ENCODE results near the gene HEY2. TPM values are rescaled to one million over a fixed set of nuclear protein-coding genes. Genes with fewer than 3 reads are reported as not detected.

HEY2 gene
- total RNA-seq, 1 experiment from 2014 or later: not detected

DNA sequence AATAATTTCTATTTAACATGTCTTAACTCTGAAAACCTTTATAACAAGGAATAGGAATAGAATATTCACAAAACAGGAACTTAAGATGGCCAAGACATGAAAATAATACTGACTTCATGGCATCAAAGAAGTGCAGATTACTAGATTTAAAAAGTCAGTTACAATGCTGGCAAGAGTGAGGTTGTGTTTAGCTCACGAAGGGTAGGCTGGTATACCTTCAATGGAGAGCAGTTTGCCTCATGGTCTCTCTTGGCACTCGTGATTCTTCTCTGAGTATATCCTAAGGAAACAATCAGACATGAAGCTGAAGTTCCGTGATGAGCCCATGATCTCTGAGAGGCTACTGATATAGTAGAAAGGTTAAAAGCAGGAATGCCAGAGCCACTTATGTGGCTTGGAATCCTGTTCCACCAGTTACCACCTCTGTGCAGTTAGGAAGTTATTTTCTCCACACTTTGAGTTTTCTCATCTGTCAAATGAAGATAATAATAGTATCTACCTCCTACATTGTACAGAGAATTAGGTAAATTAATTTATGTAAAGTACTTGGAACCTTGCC, 48.5 kb downstream of the HEY2 start:
- intact Hi-C loops (cut with micrococcal nuclease; ENCODE audit: unreplicated experiment) (no loop called here), in situ Hi-C loops (cut with HindIII; ENCODE audit: low pct_unique_long_range_greater_than_20kb, low sequenced_read_pairs) (no loop called here)
- H3K4me1 ChIP-seq (ENCODE audit: control insufficient read depth, insufficient read depth, low read length): peaks cover 14% of the 10 kb centered on the region
- H3K27me3 ChIP-seq (ENCODE audit: control insufficient read depth, insufficient read depth, low read length): no peaks in the 10 kb centered on the region
- POLR2A ChIA-PET: no interaction called here
- no peaks in the 10 kb centered on the region for H3K9me3 ChIP-seq (ENCODE audit: control insufficient read depth, insufficient read depth, low read depth, low read length)
- H3K27ac ChIP-seq (ENCODE audit: low read length): no peak overlapping the region
- TF ChIP-seq SIN3A (IDR thresholded peaks at IDR 0.05; ENCODE audit: borderline replicate concordance, insufficient read depth, low read depth, low read length) (no peak), TCF7L2 (IDR thresholded peaks at IDR 0.05; ENCODE audit: low read depth, low read length) (no peak), POLR2AphosphoS5 (IDR thresholded peaks at IDR 0.05; ENCODE audit: low read depth, low read length) (no peak)
- TF ChIP-seq, protein P1, sequence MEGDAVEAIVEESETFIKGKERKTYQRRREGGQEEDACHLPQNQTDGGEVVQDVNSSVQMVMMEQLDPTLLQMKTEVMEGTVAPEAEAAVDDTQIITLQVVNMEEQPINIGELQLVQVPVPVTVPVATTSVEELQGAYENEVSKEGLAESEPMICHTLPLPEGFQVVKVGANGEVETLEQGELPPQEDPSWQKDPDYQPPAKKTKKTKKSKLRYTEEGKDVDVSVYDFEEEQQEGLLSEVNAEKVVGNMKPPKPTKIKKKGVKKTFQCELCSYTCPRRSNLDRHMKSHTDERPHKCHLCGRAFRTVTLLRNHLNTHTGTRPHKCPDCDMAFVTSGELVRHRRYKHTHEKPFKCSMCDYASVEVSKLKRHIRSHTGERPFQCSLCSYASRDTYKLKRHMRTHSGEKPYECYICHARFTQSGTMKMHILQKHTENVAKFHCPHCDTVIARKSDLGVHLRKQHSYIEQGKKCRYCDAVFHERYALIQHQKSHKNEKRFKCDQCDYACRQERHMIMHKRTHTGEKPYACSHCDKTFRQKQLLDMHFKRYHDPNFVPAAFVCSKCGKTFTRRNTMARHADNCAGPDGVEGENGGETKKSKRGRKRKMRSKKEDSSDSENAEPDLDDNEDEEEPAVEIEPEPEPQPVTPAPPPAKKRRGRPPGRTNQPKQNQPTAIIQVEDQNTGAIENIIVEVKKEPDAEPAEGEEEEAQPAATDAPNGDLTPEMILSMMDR (IDR thresholded peaks at IDR 0.05): no peak
- TF ChIP-seq, protein P2, sequence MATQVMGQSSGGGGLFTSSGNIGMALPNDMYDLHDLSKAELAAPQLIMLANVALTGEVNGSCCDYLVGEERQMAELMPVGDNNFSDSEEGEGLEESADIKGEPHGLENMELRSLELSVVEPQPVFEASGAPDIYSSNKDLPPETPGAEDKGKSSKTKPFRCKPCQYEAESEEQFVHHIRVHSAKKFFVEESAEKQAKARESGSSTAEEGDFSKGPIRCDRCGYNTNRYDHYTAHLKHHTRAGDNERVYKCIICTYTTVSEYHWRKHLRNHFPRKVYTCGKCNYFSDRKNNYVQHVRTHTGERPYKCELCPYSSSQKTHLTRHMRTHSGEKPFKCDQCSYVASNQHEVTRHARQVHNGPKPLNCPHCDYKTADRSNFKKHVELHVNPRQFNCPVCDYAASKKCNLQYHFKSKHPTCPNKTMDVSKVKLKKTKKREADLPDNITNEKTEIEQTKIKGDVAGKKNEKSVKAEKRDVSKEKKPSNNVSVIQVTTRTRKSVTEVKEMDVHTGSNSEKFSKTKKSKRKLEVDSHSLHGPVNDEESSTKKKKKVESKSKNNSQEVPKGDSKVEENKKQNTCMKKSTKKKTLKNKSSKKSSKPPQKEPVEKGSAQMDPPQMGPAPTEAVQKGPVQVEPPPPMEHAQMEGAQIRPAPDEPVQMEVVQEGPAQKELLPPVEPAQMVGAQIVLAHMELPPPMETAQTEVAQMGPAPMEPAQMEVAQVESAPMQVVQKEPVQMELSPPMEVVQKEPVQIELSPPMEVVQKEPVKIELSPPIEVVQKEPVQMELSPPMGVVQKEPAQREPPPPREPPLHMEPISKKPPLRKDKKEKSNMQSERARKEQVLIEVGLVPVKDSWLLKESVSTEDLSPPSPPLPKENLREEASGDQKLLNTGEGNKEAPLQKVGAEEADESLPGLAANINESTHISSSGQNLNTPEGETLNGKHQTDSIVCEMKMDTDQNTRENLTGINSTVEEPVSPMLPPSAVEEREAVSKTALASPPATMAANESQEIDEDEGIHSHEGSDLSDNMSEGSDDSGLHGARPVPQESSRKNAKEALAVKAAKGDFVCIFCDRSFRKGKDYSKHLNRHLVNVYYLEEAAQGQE (IDR thresholded peaks at IDR 0.05; ENCODE audit: insufficient read depth in 1 of 2, low read depth in 2 of 2, low read length in 1 of 2): no peak
- no TSS peak for BruUV-seq (replicated peaks)
- CTCF ChIA-PET: no interaction called here
- H3K36me3 ChIP-seq (ENCODE audit: control insufficient read depth, insufficient read depth, low read length): no peaks in the 10 kb centered on the region
- ATAC-seq (no peak), DNase-seq (ENCODE audit: low read depth, low spot score) (no peak)
- H3K4me3 ChIP-seq (ENCODE audit: low read depth in 2 of 2, low read length in 2 of 2): no peak overlapping the region

DNA sequence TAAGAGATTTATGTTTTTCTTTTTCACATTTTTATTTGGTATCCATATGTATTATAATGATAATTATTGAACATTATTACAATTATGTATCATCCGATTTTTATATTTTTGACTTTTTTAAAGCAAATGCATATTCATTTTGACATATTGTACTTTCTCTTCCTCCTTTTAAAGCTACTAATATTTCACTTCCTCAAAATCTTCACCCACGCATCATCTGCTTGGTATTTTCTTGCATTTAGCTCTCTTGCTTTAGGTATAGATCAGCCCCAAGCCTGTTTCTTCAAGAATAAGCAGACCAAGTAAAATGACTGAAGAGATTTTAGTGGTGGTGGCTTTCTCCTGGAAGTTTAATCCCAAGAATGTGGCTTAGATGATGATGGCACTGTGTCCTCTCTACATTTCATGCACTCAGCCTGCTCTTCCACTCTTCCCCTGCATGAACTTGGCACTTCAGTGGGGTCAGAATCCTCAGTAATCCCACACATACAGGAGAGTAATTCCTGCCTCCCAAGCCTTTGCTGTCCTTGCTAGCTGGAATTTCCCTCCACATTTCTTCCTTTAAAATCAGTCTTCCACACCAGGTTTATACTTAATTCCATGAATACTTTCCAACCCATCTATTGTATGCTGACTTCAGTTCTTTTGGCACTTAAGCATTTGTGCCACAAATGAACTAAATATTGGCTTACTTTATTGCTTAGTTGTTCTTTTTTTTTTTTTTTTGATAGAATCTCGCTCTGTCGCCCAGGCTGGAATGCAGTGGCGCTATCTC, 49.5 kb downstream of the HEY2 start:
- H3K27me3 ChIP-seq (ENCODE audit: control insufficient read depth, insufficient read depth, low read length): no peaks in the 10 kb centered on the region
- in situ Hi-C loops (cut with HindIII; ENCODE audit: low pct_unique_long_range_greater_than_20kb, low sequenced_read_pairs) (no loop called here), intact Hi-C loops (cut with micrococcal nuclease; ENCODE audit: unreplicated experiment) (no loop called here)
- no peak overlapping the region for H3K27ac ChIP-seq (ENCODE audit: low read length)
- POLR2A ChIA-PET: no interaction called here
- no peaks in the 10 kb centered on the region for H3K9me3 ChIP-seq (ENCODE audit: control insufficient read depth, insufficient read depth, low read depth, low read length)
- H3K4me3 ChIP-seq (ENCODE audit: low read depth in 2 of 2, low read length in 2 of 2): no peak overlapping the region
- peaks cover 4% of the 10 kb centered on the region for H3K4me1 ChIP-seq (ENCODE audit: control insufficient read depth, insufficient read depth, low read length)
- no TSS peak for BruUV-seq (replicated peaks)
- DNase-seq (ENCODE audit: low read depth, low spot score) (no peak), ATAC-seq (no peak)
- no peaks in the 10 kb centered on the region for H3K36me3 ChIP-seq (ENCODE audit: control insufficient read depth, insufficient read depth, low read length)
- CTCF ChIA-PET: interaction anchor here (1.0 kb wide), 1 partner anchor 157 kb away, joined by 3 read pairs; the partner anchor contains the start of gene HINT3
- TF ChIP-seq TCF7L2 (IDR thresholded peaks at IDR 0.05; ENCODE audit: low read depth, low read length) (no peak), POLR2AphosphoS5 (IDR thresholded peaks at IDR 0.05; ENCODE audit: low read depth, low read length) (no peak), SIN3A (IDR thresholded peaks at IDR 0.05; ENCODE audit: borderline replicate concordance, insufficient read depth, low read depth, low read length) (no peak)
- TF ChIP-seq, protein P1 (IDR thresholded peaks at IDR 0.05): no peak
- TF ChIP-seq, protein P2 (IDR thresholded peaks at IDR 0.05; ENCODE audit: insufficient read depth in 1 of 2, low read depth in 2 of 2, low read length in 1 of 2): no peak
